HG03196 (cell line): ENCODE data around the gene AKT3.

Experiments used
- ATAC-seq: cut with Tn5 transposase; IDR thresholded peaks from one replicate; pipeline ENCODE4 v1.9.1; 2021; ENCODE audit not compliant: unreplicated experiment

The AKT3 gene

DNA sequence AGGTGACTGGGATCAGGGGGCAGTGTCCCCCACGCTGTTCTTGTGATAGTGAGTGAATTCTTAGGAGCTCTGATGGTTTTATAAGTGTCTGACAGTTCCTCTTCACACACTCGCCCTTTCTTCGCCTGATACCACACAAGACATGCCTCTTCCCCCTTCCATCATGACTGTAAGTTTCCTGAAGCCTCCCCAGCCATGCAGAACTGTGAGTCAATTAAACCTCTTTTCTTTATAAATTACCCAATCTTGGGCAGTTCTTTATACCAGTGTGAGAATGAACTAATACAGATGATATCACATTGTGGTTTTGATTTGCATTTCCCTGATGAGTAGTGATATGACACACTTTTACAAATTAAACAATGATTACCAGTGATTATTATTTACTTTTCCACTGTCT is 229.9 kb downstream of the AKT3 start:
- ATAC-seq, result no peak

DNA sequence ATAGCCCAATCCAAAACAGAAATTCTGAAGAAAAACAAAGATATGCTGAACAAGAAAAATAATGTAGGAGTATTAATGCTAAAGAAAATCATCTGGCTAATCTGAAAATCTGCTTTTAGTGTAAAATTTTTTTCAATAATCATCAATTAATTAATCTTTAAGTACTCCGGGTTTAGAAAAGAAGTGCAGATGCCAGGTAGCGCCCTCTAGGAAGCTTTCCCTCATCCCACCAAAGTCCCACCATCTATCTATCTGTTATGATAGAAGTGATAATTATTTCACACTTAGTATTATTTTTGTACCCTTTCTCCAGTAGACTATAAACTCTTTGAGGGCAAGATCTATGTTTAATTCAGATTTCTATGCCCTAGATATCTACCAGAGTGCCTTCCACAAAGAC is 240.3 kb downstream of the AKT3 start:
- no peak for ATAC-seq

DNA sequence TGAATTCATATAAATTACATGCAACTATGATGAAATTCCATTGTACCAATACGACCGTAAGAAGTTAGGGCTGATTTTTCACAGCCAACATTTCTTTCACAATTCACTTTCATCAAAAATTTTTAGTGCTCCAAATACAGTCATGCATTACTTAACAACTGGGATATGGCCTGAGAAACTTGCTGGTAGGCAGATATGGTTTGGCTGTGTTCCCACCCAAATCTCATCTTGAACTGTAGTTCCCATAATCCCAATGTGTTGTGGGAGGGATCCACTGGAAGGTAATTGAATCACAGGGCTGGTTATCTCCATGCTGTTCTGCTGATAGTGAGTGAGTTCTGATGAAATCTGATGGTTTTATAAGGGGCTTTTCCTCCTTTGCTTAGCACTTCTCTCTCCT is 244.4 kb downstream of the AKT3 start:
- ATAC-seq, result no peak

DNA sequence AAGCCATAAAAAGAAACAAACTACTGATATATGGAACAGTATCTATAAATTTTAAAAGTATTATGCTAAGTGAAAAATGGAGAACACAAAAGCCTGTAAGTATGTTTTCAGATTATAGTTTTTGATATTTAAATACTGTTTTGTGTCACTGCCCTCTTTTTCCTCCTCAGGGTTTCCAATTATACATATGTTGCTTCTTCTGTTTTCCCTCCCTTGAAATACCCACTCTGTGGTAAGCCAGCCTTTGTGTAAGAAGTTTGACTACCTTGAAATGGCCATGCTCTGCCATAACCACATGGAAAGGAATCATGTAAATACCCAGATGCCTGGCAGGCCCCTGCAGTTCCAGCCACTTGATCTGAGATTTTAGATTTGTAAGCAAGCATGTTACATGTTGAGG is 248.3 kb downstream of the AKT3 start:
- no peak for ATAC-seq

DNA sequence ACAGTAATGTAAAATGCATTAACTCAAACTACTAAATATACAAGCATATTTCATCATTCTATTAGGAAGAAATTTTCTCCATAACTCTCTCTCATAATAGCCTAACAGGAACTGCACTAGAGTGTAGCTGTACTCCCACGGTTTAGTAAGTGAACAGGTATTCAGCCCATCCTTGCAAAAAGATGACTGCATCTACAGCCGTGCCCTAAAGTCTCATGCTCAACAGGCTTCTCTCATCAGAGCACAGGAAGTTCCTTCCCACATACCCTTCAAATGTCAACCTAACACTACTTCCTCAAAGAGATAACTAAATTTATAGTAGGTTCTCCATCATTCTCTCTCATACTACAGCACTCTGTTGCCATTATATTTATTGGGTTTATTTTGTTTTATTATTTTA is 251.6 kb downstream of the AKT3 start:
- no peak for ATAC-seq

DNA sequence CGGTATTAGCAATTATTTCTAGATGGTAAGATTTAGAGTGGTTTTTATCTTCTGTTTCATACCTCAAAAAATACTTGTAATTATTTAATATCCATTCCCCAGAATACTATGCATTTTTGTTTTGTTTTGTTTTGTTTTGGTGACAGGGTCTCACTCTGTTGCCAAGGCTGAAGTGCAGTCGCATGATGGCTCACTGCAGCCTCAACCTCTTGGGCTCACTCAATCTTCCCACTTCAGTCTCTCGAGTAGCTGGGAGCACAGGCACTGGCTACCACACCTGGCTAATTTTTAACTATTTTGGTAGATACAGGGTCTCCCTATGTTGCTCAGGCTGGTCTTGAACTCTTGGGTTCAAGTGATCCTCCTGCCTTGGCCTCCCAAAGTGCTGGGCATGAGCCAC is 252.7 kb downstream of the AKT3 start:
- no peak for ATAC-seq

DNA sequence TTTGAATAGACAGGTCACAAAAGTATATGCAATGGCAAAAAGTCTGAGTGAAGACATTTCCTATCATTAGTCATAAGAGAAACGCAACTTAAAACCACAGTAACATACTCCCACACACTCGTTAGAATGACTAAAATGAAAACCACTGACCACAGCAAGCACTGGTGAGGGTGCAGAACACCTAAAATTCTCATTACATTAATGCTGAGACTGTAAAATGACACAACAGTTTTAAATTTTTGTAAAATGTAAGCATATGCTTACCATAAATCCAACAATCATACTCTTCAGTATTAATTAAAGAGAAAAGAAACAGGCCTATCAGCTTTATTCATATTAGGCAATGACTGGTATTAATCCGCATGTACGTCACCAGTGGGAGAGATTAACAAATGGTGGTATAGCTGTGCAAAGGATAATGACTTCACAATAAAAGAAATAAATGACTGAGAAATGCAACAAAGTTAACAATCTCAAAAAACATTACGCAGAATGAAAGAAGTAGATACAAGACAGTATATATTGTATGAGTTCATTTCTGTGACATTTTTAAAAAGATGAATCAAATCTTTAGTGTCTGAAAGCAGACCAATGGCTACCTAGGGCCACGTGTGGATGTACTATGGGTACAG is 253.5 kb downstream of the AKT3 start:
- ATAC-seq, result peak; percentile 98

DNA sequence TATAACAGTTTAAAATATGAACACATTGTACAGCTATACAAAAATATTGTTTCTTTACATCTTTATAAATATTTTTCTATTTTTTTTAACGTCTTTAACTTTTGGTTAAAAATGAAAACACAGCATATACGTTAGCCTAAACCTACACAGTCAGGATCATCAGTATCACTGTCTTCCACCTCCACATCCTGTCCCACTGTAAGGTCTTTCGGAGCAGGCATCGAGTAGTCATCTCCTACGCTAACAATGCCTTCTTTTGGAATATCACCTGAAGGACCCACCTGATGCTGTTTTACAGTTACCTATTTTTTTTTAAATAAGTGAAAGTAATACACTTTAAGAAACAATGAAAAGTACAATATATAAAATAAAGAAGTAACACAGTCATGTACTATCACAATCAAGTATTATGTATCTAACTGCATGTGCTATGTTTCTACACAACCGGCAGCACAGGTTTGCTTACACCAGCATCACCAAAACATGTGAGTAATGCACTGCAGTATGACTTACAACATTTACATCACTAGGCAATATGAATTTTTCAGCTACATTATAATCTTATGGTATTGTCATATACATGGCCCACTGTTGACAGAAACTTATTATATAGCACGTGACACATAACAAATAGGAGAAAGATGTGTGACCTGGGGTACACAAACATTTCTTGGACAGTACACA is 254.4 kb downstream of the AKT3 start:
- peak; percentile 7 for ATAC-seq

DNA sequence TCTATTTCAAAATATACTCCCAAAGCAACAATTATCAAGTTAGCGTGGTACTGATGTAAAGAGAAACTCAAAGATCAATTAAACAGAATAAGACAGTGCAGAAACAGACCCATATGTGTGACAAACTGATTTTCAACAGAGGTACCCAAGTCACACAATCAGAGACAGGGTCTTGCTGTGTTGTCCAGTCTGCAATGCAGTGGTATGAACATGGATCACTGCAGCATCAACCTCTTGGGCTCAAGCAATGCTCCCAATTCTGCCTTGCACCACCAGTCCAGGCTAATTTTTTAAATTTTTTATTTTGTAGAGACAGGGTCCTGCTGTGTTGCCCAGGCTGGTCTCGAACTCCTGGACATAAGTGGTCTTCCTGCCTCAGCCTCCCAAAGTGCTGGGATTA is 255.6 kb downstream of the AKT3 start:
- ATAC-seq, result no peak

DNA sequence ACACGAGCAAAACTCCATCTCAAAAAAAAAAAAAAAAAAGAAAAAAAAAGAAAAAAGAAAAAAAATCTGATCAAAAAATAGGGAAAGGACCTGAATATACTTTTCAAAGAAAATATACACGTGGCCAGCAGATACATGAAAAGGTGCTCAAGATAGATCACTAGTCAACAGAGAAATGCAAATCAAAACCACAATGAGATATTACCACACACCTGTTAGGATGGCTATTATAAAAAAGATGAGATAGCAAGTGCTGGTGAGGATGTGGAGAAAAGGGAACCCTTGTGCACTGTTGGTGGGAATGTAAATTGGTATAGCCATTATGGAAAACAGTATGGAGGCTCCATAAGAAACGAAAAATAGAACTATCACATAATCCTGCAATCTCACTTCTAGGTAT is 260.8 kb downstream of the AKT3 start:
- peak; percentile 70 for ATAC-seq

DNA sequence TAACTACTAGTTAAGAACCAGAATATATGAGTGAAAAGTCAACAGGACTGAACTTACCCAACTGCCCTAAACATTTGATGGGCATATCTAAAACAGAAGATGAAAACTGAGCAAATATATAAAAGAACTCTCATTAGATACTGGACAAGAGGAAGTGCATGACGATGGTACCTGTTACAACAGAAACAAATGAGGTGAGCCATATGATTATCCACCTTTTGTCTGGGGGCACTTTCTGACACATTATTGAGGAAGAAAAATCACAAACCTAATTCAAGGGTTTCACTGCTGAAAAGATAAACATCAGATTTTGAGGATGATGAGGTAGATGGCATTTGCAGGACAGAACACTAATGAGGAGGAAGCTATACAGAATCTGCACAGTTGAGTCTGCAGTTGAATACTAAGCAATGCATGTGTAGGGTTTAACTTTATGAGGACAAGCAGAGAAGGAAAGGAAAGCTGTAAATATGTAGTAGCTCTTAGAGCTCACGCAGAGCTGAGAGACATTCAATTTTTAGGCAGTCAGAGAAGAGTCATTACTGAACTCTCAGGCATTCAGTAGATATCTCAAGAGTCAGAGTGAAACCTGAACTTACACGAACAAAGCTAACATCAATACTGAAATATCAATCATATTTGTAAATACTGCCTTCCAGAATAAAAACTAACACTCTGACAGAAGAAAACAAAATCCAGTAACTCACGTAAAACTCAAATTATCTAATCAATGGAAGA is 262.1 kb downstream of the AKT3 start:
- peak; percentile 95 for ATAC-seq

DNA sequence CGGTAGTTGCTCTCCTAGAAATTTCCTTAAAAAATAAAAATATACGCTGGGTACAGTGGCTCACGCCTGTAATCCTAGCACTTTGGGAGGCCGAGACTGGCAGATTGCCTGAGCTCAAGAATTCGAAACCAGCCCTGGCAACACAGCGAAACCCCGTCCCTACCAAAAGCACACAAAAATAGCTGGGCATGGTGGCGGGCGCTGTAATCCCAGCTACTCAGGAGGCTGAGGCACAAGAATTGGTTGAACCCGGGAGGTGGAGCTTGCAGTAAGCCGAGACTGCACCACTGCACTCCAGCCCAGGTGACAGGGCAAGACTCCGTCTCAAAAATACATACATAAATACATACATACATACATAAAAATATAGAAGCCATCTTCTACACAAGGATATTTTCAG is 262.8 kb downstream of the AKT3 start:
- ATAC-seq, result no peak

DNA sequence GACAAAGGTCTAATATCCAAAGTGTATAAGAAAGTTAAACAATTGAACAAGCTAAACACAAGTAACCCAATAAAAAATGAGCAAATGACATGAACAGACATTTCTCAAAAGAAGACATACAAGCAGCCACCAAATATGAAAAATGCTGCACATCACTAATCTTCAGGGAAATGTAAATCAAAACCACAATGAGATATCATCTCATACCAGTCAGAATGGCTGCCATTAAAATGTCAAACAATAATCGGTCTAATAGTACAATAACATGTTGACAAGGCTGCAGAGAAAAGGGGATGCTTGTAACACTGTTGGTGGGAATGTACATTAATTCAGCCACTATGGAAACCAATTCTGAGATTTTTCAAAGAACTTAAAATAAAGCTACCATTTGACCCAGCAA is 264.1 kb downstream of the AKT3 start:
- no peak for ATAC-seq

DNA sequence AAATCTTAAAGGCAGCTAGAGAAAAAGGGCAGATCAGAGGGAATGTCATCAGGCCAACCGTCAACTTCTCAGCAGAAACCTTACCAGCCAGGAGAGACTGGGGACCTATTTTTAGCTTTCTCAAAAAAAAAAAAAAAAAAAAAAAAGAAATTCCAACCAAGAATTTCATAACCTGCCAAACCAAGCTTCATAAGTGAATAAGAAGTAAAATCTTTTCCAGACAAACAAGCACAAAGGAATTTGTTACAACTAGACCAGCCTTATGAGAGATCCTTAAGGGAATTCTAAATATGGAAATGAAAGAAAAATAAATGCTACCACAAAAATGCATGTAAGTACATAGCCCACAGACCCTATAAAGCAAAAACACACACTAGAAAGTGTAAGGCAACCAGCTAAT is 267.7 kb downstream of the AKT3 start:
- ATAC-seq, result no peak

DNA sequence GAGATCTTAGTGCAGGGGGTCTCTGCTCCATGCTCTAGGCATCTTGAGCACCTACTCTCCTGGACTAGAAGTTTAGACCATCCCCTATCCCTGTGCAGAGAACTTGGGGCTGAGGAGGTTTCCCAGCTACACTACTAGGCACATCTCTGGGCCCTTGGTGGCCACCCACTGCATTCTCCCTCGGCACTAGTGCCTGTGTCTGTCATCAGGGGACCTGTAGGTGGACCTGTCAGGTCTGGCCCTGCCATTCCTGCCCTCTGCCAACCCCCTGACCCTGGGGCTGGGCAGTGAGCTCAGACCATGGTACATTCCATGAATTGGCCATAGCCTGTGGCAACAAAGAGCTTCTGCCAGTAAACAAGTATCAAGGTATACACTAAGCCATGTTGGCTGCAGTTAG is 269.1 kb downstream of the AKT3 start:
- no peak for ATAC-seq

DNA sequence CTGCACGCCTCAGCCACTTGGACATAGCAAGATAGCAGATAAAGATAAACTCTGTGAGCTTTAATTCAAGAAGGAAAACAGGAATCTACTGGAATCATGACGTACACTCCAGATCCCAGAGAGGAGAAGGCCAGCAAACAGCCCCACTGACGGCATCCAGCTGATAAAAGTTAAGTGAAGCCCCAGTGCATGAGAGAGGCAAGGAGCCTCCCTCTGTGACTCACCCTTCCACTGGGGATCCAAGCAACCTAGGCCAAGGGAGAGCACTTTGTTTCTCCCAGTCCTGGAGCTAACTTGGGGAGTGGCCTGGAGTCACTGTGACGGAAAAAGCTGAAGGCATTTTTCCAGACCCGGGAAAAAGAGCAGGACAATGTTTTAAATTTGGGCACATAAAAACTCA is 270.0 kb downstream of the AKT3 start:
- ATAC-seq, result no peak

DNA sequence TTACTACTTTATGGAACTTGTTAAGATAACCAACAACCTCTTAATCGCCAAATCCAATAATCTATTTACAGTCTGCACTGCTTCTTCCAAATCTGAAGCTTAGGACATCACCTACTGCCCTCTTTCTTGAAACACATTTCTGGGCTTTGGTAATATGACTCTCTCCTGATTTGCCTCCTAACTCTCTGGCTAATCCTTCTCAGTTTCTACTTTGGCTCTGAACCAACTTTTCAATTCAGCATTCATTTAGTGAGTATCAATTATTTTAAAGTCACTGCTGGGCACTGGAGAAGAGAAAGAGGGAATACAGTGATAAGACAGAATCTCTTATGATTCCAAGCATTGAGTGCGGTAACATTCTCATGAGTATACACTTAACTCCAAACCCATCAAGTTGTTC is 275.0 kb downstream of the AKT3 start:
- ATAC-seq, result no peak

DNA sequence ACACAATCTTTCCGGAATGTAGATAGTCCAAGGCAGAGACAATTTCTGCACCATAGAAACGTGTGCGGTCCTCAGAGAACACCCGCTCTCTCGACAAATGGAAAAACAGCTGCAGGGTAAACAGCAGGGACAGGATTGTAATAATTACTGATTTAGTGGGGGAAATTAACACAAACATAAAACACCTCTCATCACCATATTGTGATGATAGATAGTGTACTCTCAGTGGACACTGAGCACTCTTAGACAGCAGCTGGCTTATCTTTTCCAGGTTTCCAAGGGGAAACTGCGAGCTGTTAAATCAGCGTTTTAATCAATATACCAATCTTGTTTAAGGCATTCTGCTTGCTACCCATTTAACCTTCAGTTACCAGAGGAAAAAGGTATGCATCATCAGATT is 277.1 kb downstream of the AKT3 start:
- no peak for ATAC-seq

DNA sequence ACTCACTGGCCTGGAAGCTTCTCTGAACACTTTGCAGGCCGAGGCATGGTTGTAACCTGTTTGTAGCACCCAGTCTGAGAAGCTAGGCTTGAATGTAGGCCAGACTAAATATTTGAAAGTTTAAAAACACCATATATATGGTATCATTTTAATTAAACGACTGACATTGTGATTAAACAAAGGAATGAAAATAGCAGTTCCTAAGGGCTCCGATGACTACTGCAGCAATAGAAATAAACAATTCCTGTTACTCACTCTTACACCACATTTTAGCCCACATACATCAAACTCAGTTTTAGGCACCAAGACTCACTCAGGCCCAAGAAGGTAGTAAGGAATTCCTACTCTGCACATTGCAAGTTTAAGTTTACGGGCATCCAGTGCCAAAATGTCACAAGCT is 281.2 kb downstream of the AKT3 start:
- ATAC-seq, result no peak

DNA sequence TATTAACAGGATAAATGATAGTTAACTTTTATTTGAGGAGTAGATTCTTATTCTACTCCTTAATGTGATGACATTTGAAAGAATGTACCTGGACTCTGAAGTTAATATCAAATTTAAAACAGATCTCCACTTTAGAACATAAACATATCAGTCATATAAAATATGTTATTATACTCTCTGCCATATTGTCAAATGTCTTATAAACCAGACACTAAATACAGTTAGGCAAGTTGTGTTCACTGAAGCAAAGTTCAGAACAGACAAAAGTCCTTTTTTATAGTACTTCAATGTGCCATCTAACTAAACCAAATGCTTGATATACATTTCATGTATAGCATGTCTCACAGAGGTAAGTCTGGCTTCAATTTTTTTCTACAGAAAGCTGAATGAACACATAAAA is 285.2 kb downstream of the AKT3 start:
- ATAC-seq, result no peak

DNA sequence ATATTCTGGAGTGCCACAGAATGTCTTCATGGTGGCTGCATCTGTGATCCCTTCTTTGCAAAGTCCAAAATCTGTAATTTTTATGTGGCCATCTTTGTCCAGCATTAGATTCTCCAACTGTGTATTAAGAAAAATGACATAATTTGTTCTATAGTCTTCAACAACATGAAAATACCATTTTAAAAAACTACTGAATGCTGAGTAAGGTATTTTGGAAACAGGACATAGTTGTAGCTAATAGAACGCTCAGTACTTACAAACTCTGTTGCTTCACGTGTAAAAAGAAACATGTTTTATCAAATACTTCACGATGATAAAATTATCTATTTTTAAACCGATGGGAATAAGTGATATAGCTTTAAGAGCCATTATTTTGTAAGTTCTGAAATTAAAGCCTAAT is 286.3 kb downstream of the AKT3 start:
- no peak for ATAC-seq

DNA sequence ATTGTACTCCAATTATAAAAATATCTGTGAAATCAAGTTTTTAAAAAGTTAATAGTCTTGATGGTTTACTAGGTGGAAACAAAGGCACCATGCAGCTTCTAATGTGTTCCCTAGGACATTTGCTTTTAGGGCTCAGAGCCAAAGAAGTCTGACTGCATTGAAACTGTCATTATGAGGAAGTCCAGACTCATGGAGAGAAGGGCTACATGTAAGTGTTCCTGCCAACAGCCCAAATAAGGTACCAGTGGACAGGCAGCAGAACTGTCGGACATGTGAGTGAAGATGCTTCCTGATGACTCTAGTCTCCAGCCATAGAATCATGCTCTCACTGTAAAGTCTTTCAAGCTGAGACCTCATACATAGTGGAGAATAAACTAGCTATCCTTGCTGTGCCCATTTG is 287.6 kb downstream of the AKT3 start:
- ATAC-seq, result no peak
